B cell (primary cell): ENCODE measurements around the gene NKAIN2.

Experiments
- EZH2 ChIP-seq: IDR thresholded peaks from 2 replicates; pipeline ENCODE4 v1.6.1; 2012; ENCODE audit warnings: borderline replicate concordance, low read depth, mild to moderate bottlenecking, moderate library complexity, low read length; ENCODE audit not compliant: insufficient read depth, poor library complexity, severe bottlenecking
- TF ChIP-seq, protein P1 (sequence below): fragments of 200-600 bp; IDR thresholded peaks from one replicate; pipeline ENCODE4 v1.8.0; 2022; ENCODE audit warnings: antibody characterized with exemption, mild to moderate bottlenecking

DNA sequence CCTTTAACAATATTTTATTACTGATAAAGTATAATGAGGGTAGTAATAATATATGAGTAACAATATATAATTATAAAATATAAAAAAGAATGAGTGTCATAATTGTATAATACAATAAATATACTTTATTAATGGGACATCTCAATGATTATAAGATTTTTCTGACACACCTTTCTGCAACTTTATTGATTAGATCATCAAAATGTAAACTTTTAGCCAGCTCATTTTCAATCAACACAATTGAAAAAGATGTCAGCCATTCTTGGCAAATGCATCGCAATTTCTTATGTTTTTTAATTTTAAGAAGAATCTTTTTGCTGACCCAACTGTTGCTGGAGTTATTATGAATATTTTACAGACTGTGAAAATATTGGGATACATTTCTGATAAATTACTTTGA, 1026.2 kb downstream of the NKAIN2 start:
- TF ChIP-seq, protein P1, sequence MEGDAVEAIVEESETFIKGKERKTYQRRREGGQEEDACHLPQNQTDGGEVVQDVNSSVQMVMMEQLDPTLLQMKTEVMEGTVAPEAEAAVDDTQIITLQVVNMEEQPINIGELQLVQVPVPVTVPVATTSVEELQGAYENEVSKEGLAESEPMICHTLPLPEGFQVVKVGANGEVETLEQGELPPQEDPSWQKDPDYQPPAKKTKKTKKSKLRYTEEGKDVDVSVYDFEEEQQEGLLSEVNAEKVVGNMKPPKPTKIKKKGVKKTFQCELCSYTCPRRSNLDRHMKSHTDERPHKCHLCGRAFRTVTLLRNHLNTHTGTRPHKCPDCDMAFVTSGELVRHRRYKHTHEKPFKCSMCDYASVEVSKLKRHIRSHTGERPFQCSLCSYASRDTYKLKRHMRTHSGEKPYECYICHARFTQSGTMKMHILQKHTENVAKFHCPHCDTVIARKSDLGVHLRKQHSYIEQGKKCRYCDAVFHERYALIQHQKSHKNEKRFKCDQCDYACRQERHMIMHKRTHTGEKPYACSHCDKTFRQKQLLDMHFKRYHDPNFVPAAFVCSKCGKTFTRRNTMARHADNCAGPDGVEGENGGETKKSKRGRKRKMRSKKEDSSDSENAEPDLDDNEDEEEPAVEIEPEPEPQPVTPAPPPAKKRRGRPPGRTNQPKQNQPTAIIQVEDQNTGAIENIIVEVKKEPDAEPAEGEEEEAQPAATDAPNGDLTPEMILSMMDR = no peak
- TF ChIP-seq EZH2 = no peak
